Activated CD4-positive, alpha-beta T cell treated with anti-CD3 and anti-CD28 coated beads for 24 hours (primary cell): ENCODE data around the gene TEX38.
"Not testable (repeated sequence)": the region's sequence is repeated elsewhere in the genome, so short reads cannot be mapped to it uniquely, and the experiment has no call there.

Experiments
- DNase-seq, 2 donors: peaks; one replicate each; pipeline ENCODE4 v3.0.0-alpha.2; 2020; ENCODE audit warnings: low read depth in 2 of 2

TEX38 gene

GRCh38 chr1:46671554-46671953 lies at the start of gene TEX38:
Gene TEX38, plus strand, starts transcription at chr1:46671854. Its CDS starts 81 bp downstream, at chr1:46671935.
- no peak for DNase-seq

GRCh38 chr1:46621930-46622329 lies 49.7 kb upstream of the TEX38 start:
- no peak for DNase-seq

- no peak for DNase-seq
Observed at GRCh38 chr1:46622344-46622743, 49.3 kb upstream of the TEX38 start.

- DNase-seq = no peak
Observed at GRCh38 chr1:46623743-46624644, 47.7 kb upstream of the TEX38 start.

DNA sequence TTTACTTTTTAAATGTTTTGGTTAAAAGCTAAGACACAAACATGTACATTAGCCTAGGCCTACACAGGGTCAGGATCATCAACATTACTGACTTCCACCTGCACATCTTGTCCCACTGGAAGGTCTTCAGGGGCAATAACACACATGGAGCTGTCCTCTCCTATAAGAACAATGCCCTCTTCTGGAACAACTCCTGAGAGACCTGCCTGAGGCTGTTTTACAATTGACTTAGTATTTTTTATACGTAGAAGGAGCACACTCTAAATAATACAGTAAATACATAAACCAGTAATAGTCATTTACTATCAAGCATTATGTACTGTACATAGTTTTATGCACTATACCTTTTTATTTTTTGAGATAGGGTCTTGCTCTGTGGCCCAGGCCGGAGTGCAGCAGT lies 40.9 kb upstream of the TEX38 start:
- DNase-seq = no peak

GRCh38 chr1:46635205-46635604 lies 36.4 kb upstream of the TEX38 start:
- DNase-seq = no peak

DNA sequence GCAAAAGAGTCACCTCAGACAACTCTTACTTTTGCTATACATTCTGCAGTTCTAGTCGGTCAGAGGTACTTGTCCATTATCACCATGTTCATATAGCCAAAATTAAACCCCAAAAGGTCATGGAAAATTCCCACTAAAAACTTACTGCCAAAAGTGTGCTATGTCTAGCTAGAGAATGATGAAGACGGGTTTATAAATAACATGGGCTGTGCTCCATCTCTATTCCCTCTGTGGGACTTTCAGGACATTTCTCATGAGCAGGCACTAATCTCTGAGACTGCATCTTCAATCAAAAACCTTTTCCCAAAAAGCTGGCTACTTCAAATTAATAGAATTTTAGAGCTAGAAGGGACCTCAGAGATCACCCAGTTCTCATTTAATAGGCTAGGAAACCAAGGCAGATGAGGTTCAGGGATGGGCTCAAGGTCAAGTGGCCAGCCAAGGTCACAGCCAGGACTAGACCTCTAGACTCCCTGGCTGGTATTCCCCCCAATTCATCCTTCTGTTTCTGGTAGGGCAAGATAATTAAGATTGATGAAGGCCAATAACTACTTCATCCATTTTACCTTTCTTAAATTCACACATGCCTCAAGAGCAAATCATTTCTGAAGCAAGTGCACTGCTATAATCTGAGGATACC lies 34.1 kb upstream of the TEX38 start:
- DNase-seq = no peak

- DNase-seq = no peak
Observed at GRCh38 chr1:46638921-46639320, 32.7 kb upstream of the TEX38 start.

DNA sequence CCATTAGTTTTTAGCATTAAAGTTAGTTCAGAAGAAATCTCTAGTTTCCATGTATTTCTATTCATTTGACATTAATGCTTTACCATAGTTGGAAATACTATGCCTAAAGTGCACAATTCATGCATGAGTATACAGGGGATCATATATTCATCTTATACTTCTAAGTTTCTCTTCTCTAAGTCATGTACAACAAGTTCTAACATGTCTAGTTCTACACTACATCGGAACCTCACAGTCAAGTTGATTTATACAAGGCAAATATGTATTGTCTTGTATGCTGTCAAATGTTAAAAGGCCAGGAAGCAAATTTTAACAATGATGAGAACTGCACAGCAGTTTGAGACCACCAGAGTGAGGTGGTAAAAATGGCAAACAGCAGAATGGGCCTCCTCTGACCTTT lies 32.1 kb upstream of the TEX38 start:
- no peak for DNase-seq

DNA sequence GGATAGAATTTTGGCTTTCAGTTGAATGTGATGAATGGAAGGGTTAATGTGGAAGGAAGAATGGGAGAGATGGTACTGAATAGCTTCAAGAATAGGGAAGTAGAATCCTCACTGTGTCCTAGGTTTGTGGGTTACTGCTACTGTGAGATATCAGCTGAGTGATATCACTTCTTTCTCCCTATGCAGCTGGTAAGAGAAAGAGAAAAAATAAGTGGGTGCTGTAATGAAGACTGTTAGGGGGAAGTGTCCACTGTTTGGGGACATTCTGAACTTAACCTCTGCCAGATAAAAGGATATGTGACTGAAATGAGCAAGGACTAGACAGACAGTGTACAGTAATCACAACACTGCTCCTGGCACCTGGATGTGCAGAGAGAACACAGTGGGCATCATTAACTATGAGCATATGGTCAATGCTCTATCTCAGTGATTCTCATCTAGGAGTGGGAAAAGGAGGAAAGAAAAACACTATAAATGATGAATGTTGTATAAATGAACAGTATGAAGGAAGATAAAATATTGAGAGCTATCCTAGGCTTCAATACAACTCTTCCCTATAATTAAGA lies 29.5 kb upstream of the TEX38 start:
- DNase-seq = no peak

DNA sequence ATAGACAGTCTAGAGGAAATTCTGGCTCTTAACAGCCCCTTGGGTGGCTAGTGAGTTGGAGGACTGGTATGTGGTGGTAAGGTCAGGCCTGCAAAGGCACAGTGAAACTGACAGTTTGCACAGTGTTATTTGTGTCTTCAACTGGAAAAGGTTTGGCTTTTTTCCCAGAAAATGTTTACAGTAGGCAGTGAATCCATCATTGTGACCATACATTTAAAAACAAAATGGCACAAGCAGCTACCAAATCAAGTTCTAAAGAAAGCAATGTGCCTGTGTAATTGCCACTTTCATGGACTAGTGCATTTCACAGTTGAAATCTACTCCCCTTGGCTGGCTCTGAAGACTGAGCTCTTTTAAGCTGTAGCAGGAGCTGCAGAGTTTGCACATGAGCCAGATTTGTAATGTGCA lies 28.3 kb upstream of the TEX38 start:
- no peak for DNase-seq

- no peak for DNase-seq
Observed at GRCh38 chr1:46645815-46646214, 25.8 kb upstream of the TEX38 start.

GRCh38 chr1:46646331-46646730 lies 25.3 kb upstream of the TEX38 start:
- no peak for DNase-seq

DNA sequence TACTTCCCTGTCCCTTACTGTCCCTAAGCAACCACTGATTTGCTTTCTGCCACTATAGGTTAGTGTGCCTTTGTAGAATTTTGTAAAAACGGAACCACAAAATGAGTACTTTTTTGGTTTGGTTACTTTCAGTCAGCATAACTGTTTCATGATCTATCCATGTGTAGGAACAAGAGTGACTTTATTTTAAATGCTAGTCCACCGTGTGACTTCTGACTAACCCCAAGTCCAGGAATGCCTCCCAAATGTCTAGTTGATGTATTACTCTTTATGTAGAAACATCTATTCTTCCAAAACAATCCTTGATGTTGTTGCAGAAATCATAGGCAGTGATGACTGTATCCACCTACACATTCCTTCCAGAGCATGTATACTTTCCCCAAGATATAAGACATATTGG lies 24.8 kb upstream of the TEX38 start:
- DNase-seq = no peak

DNA sequence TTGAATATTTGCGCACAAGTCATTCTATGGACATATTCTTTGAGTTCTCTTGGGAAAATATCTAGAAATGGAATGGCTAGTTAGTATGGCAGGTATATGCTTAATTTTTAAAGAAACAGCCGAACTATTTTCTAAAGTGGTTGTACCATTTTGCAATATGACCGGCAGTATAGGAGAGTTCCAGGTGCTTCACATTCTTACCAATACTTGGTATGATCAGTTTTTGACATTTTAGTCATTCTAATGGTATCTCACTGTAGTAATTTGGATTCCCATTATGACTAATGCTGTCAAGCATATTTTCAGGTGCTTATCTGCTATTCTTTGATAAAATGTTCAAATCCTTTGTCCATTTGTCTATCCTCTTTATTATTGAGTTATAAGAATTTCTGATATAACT lies 24.0 kb upstream of the TEX38 start:
- no peak for DNase-seq

GRCh38 chr1:46649764-46650163 lies 21.9 kb upstream of the TEX38 start:
- no peak for DNase-seq

DNA sequence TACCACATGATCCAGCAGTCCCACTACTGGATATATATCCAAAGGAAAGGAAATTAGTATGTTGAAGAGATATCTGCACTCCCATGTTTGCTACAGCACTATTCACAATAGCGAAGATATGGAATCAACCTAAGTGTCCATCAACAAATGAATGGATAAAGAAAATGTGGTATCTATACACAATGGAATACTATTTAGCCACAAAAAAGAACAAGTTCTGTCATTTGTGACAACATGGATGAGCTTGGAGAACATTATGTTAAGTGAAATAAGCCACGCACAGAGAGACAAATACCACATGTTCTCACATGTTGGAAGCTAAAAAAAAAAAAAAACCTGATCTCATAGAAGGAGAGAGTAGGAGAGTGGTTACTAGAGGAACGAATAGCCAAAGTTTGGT lies 21.2 kb upstream of the TEX38 start:
- DNase-seq = no peak

- DNase-seq = not testable (repeated sequence)
Observed at GRCh38 chr1:46651152-46651551, 20.5 kb upstream of the TEX38 start.

DNA sequence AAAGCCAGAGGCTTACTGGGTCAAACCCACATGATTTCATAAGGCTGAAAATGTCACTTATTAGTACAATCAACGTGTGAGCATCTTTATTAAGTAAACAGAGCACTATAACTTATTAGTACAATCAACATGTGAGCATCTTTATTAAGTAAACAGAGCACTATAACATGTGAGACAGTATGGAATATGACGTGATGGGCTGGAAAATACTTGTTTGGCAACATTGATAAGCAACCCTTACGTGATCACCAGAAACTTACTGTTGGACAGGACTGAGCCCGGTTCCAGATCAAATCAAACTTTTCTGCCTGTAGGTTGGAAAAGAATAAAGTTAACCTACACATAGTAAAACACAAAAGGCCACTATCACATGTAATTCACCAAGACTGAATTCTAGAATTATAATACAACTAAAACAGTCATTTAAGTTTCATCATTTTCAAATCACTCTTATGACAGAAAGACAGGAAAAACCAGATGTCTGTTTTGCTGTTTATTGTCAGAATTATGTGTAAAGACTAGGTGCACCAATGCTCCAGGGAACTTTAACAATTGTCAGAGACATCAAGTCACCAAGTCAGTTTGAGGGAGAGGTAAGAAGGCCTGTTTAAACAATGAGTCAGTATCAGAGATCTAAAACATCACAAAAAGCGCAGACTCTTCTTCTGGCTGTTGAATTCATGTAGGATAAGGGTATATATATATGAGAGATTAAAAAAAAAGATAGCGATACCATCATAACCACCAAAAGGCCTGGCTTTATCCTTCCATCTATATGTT lies 19.1 kb upstream of the TEX38 start:
- DNase-seq = no peak

DNA sequence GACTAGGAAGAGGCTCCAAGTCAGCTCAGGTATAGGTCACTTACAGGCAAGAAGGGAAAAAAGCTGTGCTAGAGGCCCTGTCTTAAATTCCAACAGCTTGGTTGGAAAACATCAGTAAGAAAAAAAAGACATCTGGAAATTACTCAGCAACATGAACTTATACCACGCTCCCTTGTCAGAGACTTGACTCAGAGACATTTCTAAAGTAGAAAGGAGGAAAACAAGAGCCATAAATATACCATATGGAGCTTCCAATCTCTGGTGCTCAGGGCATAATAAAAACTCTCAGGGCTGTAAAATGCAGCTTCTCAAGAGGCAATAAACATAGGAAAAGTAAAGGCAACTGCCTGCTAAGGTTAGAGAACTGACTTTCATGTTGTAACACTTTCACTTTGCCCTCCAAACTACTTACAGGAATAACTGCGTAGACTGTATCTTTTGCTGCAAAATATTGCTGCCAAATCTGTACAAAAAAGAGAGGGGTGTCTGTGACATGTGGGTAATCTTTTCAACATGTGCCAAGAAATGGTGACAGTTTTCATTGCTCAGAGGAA lies 18.2 kb upstream of the TEX38 start:
- DNase-seq = no peak

GRCh38 chr1:46654012-46654411 lies 17.6 kb upstream of the TEX38 start:
- DNase-seq = no peak

DNA sequence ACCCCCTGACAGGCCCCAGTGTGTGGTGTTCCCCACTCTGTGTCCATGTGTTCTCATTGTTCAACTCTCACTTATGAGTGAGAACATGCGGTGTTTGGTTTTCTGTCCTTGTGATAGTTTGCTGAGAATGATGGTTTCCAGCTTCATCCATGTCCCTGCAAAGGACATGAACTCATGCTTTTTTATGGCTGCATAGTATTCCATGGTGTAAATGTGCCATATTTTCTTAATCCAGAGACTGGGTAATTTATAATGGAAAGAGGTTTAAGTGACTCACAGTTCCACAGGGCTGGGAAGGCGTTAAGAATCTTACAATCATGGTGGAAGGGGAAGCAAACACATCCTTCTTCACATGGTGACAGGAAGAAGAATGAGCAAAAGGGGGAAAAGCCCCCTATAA lies 17.0 kb upstream of the TEX38 start:
- DNase-seq = not testable (repeated sequence)
